A375 (cell line): ENCODE results near the gene CNTNAP5. TPM values are rescaled to one million over a fixed set of nuclear protein-coding genes. Genes with fewer than 3 reads are reported as not detected.

ENCODE experiments used
- small RNA-seq: library from RNA; depleted of rRNA; stranded (forward); fragments of <200 nt; gene quantifications from one replicate; pipeline ENCODE3, GENCODE V24; 2014
- total RNA-seq: library from RNA; depleted of rRNA; stranded (reverse); fragments of >200 nt; shearing (Covaris generic); gene quantifications from 2 replicates; pipeline ENCODE4 v1.2.3, GENCODE V29; 2014; rRNA removed

Gene CNTNAP5
- total RNA-seq: 0.11 TPM in 1 of 2 replicates, not detected in the other

DNA sequence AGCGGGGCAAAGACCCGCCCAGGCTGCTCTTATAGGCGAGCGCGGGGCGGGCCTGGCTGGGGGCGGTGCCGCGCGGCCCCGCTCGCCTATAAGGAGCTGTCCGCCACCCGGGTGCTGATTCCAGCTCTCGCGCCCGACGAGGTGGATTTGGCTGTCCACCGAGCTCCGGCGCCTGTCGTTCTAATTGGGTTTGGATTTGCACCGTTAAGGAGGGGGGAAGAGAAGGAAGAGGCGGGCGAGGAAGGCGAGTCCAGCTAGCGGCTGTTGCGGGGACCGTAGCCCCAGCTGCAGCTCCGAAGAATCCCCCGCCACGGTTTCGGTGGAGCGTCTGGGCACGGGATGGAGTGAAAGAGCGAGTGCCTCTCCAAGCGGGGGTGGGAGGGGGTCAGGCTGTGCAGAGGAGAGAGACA is at the start of gene CNTNAP5:
Gene CNTNAP5, plus strand, starts transcription at position 117 of the 410 bp plus-strand sequence. CDS start 364 bp downstream, outside the sequence.

Small RNA genes within 50 kb of the gene (small RNA-seq; reads per million reads assigned to genes)
- gene AC019159.1 (not detected), gene MTND5P22 (not detected), gene RNA5SP102 (0.13 reads per million)
